ACC112 (cell line): ENCODE results near the gene TJP3.
"Not testable (repeated sequence)": the region's sequence is repeated elsewhere in the genome, so short reads cannot be mapped to it uniquely, and the experiment has no call there.

Experiments
- H2AFZ ChIP-seq: fragments of 200-600 bp; sonication (generic); one replicate; pipeline ENCODE4 v1.6.0; 2017; ENCODE audit warnings: antibody characterized with exemption, low read length; ENCODE audit not compliant: unreplicated experiment
- H3K27ac ChIP-seq: fragments of 200-600 bp; sonication (generic); 2 replicates; pipeline ENCODE4 v1.5.1; 2014; ENCODE audit warnings: low read depth, mild to moderate bottlenecking, antibody characterized with exemption, low read length, moderate library complexity
- H3K27me3 ChIP-seq: fragments of 200-600 bp; sonication (generic); 2 replicates; pipeline ENCODE4 v1.6.1; 2014; ENCODE audit warnings: mild to moderate bottlenecking, antibody characterized with exemption, low read length, moderate library complexity, mixed read lengths; ENCODE audit not compliant: insufficient read depth
- H3K36me3 ChIP-seq: fragments of 200-600 bp; sonication (generic); 2 replicates; pipeline ENCODE4 v1.6.1; 2016; ENCODE audit warnings: mild to moderate bottlenecking, antibody characterized with exemption, low read length, moderate library complexity, mixed read lengths; ENCODE audit not compliant: insufficient read depth
- H3K4me1 ChIP-seq: fragments of 200-600 bp; sonication (generic); one replicate; pipeline ENCODE4 v1.6.1; 2016; ENCODE audit warnings: low read length, mixed read lengths; ENCODE audit not compliant: insufficient read depth, unreplicated experiment, control insufficient read depth
- H3K4me3 ChIP-seq: fragments of 200-600 bp; sonication (generic); 2 replicates; pipeline ENCODE4 v1.5.1; 2014; ENCODE audit warnings: mild to moderate bottlenecking, low read depth, low read length
- H3K79me2 ChIP-seq: fragments of 200-600 bp; sonication (generic); one replicate; pipeline ENCODE4 v1.6.0; 2016; ENCODE audit warnings: low read length; ENCODE audit not compliant: control insufficient read depth, unreplicated experiment, insufficient read depth

Gene TJP3

GRCh38 chr19:3752492-3752891 lies 44.3 kb downstream of the TJP3 start:
- no peak overlapping the region for H3K4me3 ChIP-seq
- no peaks in the 10 kb centered on the region for H3K4me1 ChIP-seq
- H3K79me2 ChIP-seq = no peaks in the 10 kb centered on the region
- H3K27ac ChIP-seq = no peak overlapping the region
- no peaks in the 10 kb centered on the region for H3K27me3 ChIP-seq
- H3K36me3 ChIP-seq = no peaks in the 10 kb centered on the region
- no peak overlapping the region for H2AFZ ChIP-seq

DNA sequence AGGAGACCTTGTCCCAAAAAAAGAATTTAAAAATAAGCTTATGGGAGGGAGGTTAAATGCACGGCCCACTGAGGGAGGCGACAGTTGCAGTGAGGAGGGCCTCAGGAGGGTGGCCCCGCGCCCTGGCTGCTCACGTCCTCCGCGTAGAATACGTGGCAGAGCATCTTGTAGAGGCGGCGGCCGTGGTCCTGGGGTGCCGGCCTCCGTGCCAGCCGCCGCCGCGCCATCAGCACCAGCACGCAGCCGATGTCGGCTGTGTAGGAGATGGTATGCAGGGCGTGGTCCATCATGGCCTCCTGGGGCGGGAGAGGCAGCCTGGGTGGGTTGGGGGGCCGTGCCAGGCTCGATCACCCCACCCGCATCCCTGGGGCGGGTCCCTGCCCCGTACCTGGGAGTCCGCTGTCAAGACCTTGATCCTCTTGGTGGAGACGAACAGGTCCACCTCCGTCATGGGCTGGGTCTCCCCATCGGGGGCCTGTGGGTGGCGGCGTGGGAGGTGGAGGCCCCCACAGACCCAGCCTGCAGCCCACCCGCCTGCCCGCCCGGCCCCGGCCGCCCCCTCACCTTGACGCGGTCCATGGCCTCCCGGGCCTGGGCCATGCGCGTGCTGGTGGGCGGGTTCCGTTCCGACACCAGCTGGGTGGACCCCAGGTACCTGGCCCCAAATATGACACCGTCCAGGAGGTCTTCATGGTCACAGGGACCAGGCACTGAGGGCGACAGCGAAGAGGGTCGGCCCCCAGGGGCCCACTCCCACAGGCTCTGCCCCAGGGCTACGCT lies 45.6 kb downstream of the TJP3 start:
- Histone ChIP-seq H3K27ac (no peak overlapping the region), H3K27me3 (no peaks in the 10 kb centered on the region), H3K4me3 (no peak overlapping the region), H3K36me3 (no peaks in the 10 kb centered on the region), H3K4me1 (no peaks in the 10 kb centered on the region), H3K79me2 (no peaks in the 10 kb centered on the region), H2AFZ (no peak overlapping the region)

GRCh38 chr19:3757705-3758104 lies 49.5 kb downstream of the TJP3 start:
- not testable (repeated sequence) for H2AFZ ChIP-seq, H3K27me3 ChIP-seq, H3K4me3 ChIP-seq, H3K4me1 ChIP-seq, H3K27ac ChIP-seq, H3K36me3 ChIP-seq
- peaks cover 11% of the 10 kb centered on the region for H3K79me2 ChIP-seq

GRCh38 chr19:3758297-3758696 lies 50.1 kb downstream of the TJP3 start:
- not testable (repeated sequence) for H3K36me3 ChIP-seq, H3K4me3 ChIP-seq, H3K4me1 ChIP-seq, H3K27ac ChIP-seq, H3K27me3 ChIP-seq, H2AFZ ChIP-seq
- peaks cover 11% of the 10 kb centered on the region for H3K79me2 ChIP-seq

DNA sequence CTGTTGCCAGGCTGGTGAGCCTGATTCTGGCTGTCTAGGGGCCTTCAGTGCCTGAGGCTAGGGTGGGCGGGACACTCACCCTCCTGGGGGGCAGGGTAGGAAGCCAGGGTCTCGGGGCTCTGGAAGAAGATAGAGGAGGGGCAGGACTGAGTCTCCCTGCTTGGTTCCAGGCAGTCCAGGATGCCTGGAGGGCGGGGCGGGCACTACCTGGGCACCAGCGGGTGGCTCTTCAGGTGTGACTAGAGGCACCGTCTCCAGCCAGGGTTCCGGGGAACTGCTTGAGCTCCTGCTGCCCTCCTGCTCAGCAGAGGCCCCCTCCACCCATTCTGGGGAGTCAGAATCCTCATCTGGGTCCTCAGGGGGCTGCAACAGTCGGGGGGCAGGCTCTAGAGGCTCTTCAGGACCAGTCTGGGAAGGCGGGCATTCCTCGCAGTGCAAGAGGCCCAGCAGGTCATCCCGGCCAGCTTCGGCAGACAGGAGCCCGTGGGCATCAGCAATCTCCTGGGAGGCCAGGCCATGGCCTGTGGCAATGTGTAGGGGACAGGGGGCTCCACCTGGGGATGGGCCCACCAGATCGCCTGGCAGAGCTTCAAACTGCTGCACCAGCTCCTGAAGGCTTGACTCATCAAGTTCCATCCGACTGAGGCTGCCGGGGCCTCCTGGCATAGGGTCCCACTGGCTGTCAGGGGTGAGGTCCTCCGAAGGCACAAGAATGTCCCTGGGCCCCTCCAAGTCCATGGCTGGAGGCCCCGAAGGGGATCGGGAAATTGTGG lies 51.5 kb downstream of the TJP3 start:
- H2AFZ ChIP-seq = no peak overlapping the region
- H3K4me1 ChIP-seq = peaks cover 2% of the 10 kb centered on the region
- no peak overlapping the region for H3K4me3 ChIP-seq
- H3K27me3 ChIP-seq = no peaks in the 10 kb centered on the region
- H3K27ac ChIP-seq = no peak overlapping the region
- H3K36me3 ChIP-seq = no peaks in the 10 kb centered on the region
- H3K79me2 ChIP-seq = peaks cover 11% of the 10 kb centered on the region

- H3K27ac ChIP-seq = 0 out of 2 replicates have a peak overlapping the region, but pooled peaks have one; percentile 2
- peaks cover 11% of the 10 kb centered on the region for H3K79me2 ChIP-seq
- H3K4me1 ChIP-seq = peaks cover 2% of the 10 kb centered on the region
- H3K36me3 ChIP-seq = no peaks in the 10 kb centered on the region
- H3K4me3 ChIP-seq = peak overlapping the region; percentile 86
- peak overlapping the region; percentile 15 for H2AFZ ChIP-seq
- no peaks in the 10 kb centered on the region for H3K27me3 ChIP-seq
Observed at GRCh38 chr19:3760871-3761361, 52.7 kb downstream of the TJP3 start.

DNA sequence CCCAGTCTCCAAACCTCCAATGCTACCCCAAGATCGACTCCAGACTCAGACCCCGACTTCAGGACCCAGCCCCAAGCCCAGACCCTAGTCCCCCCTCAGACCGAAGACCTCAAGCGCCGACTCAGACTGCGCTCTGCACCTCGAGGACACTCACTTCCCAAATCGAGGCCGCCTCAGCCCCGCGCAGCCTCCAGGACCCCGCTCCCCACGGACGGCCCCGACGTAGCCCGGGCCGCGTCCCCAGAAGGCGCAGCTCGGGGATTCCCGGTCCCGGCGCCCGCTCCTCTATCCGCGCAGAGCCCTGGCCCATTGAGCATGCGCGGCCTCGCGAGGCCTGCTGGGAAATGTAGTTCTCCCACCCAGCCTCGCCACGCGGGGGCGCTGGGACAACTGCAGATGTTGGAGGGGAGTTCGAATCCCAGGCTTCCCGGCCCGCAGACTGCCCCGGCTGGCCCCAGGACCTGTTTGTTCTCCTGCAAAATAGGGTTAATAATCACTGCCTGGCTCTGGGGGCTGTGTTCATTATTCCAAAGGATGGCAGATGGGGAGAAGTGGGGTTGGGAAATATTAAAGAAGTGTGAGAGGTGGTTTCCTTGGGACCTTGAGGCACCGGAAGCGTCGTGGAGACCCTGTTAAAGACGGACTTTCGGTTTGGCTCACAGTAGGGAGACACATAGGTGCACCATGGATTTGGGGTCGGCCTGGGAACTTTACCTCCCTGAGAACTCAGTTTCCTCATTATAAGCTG lies 53.4 kb downstream of the TJP3 start, which contains the start of gene APBA3:
TSS of gene APBA3 (minus strand) at position 311 of the 748 bp plus-strand sequence. CDS start 1,428 bp downstream, outside the sequence.
- Histone ChIP-seq H2AFZ (peak within 1 kb of the TSS; percentile 69), H3K4me3 (peak within 1 kb of the TSS; percentile 90), H3K79me2 (peaks cover 11% of the 10 kb centered on the region), H3K27ac (peak within 1 kb of the TSS; percentile 89), H3K27me3 (no peaks in the 10 kb centered on the region), H3K36me3 (no peaks in the 10 kb centered on the region), H3K4me1 (peaks cover 2% of the 10 kb centered on the region)

- Histone ChIP-seq H3K27me3 (no peaks in the 10 kb centered on the region), H3K4me3 (peak overlapping the region; percentile 90), H2AFZ (peak overlapping the region; percentile 69), H3K79me2 (peaks cover 11% of the 10 kb centered on the region), H3K4me1 (peaks cover 2% of the 10 kb centered on the region), H3K27ac (peak overlapping the region; percentile 89), H3K36me3 (no peaks in the 10 kb centered on the region)
Observed at GRCh38 chr19:3762130-3762473, 53.9 kb downstream of the TJP3 start.

DNA sequence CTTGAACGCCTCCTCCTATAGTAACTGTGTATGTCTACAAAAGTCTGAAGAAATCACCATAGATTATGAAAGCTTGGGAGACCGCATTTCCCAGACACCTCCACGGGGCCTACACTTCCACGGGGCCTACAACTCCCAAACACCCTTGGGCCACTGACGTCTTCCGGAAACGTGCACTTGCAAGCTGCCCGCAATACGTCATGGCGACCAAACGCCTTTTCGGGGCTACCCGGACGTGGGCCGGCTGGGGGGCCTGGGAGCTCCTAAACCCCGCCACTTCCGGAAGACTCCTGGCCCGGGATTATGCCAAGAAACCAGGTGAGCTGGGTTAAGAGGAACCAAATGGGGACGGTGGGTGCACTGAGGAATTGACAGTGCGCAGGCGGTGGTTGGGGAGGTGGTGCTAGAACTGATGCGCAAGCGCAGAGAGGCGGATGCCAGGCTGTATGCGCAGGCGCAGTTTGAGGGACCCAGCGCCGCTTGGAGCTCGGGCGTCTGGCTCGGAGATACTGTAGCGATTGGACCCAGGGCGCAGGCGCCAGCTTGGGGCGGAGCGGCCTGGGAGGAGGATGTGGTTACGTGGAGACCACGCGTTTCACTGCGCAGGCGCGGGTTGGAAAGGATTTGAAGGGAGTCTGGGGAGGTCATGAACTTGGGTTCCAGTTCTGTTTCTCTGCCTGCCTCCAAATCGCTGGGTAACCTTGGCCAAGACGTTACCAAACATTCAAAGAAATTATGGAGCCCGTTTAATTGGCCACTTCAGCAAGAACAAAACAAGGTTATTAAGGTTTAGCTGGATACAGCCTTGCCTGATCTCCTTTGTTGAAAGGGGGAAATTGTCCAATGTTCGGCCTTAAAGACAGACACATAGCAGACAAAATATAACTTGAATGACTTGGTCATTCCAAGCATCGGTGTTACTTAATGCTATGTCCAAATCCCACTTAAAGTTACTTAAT lies 54.6 kb downstream of the TJP3 start, which contains the start of gene MRPL54:
TSS of gene MRPL54 (plus strand) at position 182 of the 959 bp plus-strand sequence. CDS start at position 201, 19 bp downstream.
- Histone ChIP-seq H2AFZ (peak within 1 kb of the TSS; percentile 69), H3K27me3 (no peaks in the 10 kb centered on the region), H3K4me3 (peak within 1 kb of the TSS; percentile 90), H3K27ac (peak within 1 kb of the TSS; percentile 89), H3K79me2 (peaks cover 11% of the 10 kb centered on the region), H3K4me1 (peaks cover 2% of the 10 kb centered on the region), H3K36me3 (no peaks in the 10 kb centered on the region)
